ENCODE data around the gene PPP6C. TPM values are rescaled to one million over a fixed set of nuclear protein-coding genes. Genes with fewer than 3 reads are reported as not detected.

PPP6C gene
- total RNA-seq, 1 donor from 2014 or later, result 29.7 TPM

DNA sequence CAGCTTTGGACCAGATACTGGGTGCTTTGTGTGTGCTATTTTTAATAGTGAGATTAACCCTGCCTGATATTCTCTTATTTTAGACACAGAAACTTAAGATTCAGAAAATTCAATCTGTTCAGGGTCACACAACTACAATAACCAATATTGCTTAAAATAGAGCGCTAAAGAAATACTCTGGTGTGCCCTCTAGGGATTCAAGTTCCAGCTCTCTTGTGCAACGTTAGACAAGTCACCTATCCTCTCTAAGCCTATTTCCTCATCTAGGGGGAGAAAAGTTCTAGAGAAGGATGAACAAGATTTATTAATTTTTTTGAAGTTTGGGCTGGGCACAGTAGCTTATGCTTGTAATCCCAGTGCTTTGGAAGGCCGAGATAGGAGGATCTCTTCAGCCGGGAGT lies 44.2 kb downstream of the PPP6C start:
- no peak for DNase-seq (ENCODE audit: low read depth)
- TF ChIP-seq, protein P1, sequence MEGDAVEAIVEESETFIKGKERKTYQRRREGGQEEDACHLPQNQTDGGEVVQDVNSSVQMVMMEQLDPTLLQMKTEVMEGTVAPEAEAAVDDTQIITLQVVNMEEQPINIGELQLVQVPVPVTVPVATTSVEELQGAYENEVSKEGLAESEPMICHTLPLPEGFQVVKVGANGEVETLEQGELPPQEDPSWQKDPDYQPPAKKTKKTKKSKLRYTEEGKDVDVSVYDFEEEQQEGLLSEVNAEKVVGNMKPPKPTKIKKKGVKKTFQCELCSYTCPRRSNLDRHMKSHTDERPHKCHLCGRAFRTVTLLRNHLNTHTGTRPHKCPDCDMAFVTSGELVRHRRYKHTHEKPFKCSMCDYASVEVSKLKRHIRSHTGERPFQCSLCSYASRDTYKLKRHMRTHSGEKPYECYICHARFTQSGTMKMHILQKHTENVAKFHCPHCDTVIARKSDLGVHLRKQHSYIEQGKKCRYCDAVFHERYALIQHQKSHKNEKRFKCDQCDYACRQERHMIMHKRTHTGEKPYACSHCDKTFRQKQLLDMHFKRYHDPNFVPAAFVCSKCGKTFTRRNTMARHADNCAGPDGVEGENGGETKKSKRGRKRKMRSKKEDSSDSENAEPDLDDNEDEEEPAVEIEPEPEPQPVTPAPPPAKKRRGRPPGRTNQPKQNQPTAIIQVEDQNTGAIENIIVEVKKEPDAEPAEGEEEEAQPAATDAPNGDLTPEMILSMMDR (conservative IDR thresholded peaks at IDR 0.05; ENCODE audit: low read depth, low read length), result no peak
- no peak overlapping the region for H3K4me3 ChIP-seq (ENCODE audit: low read depth, low read length)

DNA sequence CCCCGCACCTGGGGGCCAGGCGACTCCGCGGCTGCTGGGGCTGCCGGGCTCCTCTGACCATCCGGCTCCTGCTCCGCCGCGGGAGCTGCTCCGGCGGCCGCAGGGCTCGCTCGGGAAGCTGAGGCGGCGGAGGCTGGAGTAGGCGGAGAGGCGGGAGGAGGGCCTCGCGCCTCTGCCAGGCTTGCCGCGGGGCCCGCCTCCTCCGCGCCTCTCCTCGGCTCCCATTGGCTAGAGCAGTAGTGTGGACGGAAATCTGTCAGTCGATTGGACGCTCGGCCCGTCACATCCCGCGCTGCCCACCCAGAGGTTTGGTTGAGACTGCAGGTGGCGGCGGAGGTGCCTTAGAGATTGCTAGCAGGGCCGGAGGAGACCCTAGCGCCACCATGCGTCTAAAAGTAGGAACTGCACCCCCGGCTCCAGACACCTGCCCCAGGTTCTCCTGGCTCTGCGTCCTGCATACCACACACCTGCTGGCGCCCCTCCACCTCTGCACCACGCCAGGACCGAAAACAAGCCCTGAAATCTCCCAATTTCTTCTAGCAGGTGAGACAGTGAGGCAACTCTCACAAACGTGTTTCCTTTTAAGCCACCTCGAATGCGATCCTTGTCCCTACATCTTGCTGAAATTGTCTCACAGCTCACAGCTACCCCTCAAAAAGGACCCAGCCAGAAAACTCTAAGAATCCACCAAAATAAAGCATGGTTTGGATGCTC lies 46.1 kb downstream of the PPP6C start, which contains the start of gene SCAI:
SCAI (minus strand) TSS at position 152 of the 714 bp plus-strand sequence; CDS start at position 61, 91 bp downstream.
- DNase-seq (ENCODE audit: low read depth), result peak; percentile 78
- TF ChIP-seq, protein P1 (conservative IDR thresholded peaks at IDR 0.05; ENCODE audit: low read depth, low read length), result peak; percentile 92

DNA sequence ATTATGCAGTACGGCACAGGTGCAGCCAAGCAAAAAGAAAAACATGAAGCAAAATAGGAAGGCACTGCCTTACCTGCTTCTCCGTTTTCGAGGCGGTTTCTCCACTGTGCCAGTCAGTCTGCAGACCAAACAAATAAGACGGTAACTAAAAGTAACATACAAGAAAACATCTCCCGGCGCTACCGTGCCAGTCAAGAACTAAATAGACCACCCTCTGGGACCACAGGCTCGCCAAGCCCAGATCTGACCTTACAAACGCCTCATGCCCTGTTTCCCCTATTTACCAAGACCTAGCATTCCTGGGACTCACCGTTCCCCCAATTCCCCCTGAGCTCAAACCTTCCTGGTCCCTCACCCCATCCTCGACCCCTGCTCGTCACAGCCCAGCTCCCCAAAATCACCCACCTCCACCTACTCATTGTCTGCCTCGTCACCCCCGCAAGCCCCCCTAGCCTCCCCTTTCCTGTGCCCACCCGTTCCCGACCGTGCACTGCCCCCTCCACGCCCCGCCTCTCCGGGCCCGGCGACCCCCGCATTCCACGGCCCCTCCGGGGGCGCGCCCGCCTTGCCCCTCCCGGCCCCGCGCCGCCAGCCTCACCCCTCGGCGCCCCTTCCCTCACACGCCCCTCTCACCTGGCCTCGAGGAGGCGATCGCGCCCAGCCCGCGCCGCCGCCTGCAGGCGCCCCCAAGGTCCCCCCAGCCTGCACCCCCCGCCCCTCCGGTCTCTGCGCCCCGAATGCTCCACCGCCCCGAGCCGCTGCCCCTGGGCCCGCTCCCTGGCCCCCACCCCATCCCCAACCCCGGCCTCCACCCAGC lies 46.8 kb downstream of the PPP6C start:
- DNase-seq (ENCODE audit: low read depth), result no peak
- TF ChIP-seq, protein P1 (conservative IDR thresholded peaks at IDR 0.05; ENCODE audit: low read depth, low read length), result no peak

More for the DNA sequence above, 46.1 kb downstream of the PPP6C start, which contains the start of gene SCAI:
- H3K4me3 ChIP-seq (ENCODE audit: low read depth, low read length), result peak within 1 kb of the TSS; percentile 74

DNA sequence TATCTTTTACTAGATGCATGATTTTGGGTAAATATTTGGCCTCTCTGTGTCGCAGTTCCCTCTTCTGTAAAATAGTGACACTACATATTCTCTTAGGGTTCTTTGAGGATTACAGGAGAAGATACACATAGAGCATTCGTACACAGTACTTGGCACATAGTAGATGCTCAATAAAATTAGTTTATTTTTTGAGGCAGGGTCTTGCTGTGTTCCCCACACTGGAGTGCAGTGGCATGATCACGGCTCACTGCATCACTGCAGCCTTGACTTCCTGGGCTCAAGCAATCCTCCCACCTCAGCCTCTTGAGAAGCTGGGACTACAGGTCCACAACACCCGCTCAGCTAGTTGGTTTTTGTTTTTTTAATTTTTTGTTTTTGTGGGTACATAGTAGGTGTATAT lies 47.9 kb downstream of the PPP6C start:
- DNase-seq (ENCODE audit: low read depth), result no peak
- TF ChIP-seq, protein P1 (conservative IDR thresholded peaks at IDR 0.05; ENCODE audit: low read depth, low read length), result no peak
- no peak overlapping the region for H3K4me3 ChIP-seq (ENCODE audit: low read depth, low read length)

More for the DNA sequence above, 46.8 kb downstream of the PPP6C start:
- peak overlapping the region; percentile 74 for H3K4me3 ChIP-seq (ENCODE audit: low read depth, low read length)

DNA sequence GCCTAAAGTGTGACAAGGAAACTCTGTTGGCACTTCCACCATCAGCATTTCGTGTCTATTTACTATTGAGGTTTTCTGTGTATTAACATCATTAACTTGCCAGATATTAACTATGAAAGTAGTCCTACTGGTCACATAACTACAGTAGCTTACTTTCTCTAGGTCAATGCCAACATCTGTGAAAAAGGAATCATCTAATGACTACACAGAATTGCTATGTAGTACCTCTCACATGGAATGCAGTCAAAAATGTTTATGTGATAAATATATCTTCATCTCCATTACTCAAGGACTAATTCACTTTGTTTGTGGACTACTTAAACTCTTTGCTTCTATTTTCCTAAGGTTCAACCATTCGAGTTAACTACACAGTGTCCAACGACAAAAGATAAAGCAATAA lies 48.4 kb downstream of the PPP6C start:
- DNase-seq (ENCODE audit: low read depth), result no peak
- TF ChIP-seq, protein P1 (conservative IDR thresholded peaks at IDR 0.05; ENCODE audit: low read depth, low read length), result no peak
- no peak overlapping the region for H3K4me3 ChIP-seq (ENCODE audit: low read depth, low read length)

DNA sequence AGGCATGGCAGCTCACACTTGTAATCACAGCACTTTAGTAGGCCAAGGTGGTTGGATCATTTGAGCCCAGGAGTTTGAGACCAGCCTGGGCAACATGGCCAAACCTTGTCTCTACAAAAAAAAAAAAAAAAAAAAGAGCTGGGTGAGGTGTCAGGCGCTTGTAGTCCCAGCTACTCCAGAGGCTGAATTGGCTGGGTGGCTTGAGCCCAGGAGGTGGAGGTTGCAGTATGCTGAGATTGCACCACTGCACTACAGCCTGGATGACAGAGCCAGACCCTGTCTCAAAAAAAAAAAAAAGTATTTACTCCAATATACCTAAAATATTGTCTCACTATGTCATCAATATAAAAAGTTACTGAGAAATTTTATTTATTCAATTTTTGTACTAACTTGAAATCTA lies 49.0 kb downstream of the PPP6C start:
- TF ChIP-seq, protein P1 (conservative IDR thresholded peaks at IDR 0.05; ENCODE audit: low read depth, low read length), result no peak
- no peak for DNase-seq (ENCODE audit: low read depth)
- H3K4me3 ChIP-seq (ENCODE audit: low read depth, low read length), result no peak overlapping the region

Measured in epithelial cell of proximal tubule (primary cell).